Measurements from ENCODE around the gene PEDS1.

DNA sequence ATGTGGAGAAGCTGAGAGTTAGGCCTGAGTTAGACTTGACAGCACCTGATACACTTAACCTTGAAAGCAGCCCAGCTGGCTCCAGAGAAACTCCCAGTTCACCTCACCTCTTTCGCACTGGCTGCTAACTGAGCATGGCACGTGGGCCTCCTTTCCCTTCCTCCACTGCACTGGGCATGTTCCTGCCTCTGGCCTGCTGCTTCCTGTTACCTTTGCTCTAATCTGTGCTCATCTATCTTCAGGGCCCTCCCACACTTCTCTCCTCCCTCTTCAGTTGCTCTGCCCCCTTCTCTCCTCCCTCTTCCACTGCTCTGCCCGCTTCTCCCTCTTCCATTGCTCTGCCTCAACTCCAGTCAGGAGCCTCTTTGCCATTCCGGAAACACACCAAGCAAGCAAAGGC, 26.9 kb downstream of the PEDS1 start:
- no peak for TF ChIP-seq ZFX (IDR thresholded peaks at IDR 0.05)
- TF ChIP-seq, protein P1, sequence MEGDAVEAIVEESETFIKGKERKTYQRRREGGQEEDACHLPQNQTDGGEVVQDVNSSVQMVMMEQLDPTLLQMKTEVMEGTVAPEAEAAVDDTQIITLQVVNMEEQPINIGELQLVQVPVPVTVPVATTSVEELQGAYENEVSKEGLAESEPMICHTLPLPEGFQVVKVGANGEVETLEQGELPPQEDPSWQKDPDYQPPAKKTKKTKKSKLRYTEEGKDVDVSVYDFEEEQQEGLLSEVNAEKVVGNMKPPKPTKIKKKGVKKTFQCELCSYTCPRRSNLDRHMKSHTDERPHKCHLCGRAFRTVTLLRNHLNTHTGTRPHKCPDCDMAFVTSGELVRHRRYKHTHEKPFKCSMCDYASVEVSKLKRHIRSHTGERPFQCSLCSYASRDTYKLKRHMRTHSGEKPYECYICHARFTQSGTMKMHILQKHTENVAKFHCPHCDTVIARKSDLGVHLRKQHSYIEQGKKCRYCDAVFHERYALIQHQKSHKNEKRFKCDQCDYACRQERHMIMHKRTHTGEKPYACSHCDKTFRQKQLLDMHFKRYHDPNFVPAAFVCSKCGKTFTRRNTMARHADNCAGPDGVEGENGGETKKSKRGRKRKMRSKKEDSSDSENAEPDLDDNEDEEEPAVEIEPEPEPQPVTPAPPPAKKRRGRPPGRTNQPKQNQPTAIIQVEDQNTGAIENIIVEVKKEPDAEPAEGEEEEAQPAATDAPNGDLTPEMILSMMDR (conservative IDR thresholded peaks at IDR 0.05): no peak

Measured in C4-2B (cell line).